ENCODE measurements around the gene SLC16A2.

DNA sequence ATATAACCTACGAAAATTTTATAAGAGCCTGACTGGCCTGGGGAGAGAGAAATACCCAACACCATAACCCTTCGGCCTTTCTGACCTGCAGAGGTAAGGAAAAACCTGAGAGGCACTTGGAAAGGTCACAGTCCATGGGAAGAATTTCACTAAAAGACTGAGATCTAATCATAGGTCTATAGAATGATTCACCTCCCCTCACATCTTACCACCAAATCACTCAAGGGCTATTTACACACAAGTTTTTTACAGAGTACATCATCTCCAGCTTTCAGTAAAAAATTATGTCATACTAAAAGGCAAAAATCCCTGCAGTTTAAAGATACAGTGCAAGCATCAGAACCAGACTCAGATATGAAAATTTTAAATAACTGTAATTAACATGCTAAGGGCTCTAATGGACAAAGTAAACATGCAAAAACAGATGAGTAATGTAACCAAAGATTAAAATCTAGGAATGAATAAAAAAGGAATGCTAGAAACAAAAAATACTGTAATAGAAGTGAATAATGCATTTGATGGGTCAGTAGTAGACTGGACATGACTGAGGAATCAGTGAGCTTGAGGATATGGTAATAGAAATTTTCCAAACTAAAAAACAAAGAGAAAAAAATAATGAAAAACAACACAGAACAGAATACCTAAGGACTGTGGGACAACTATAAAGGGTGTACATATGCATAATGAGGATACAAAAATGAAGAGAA is 32.1 kb upstream of the SLC16A2 start:
- TF ChIP-seq SP1 (CRISPR knock-in tag; conservative IDR thresholded peaks at IDR 0.05) (no peak), ELF4 (CRISPR knock-in tag; IDR thresholded peaks at IDR 0.05; ENCODE audit: low read depth) (no peak), GABPB1 (CRISPR knock-in tag; IDR thresholded peaks at IDR 0.05) (no peak), TEAD1 (CRISPR knock-in tag; IDR thresholded peaks at IDR 0.05) (no peak), FOXK1 (CRISPR knock-in tag; IDR thresholded peaks at IDR 0.05) (no peak)
- TF ChIP-seq, protein P1, sequence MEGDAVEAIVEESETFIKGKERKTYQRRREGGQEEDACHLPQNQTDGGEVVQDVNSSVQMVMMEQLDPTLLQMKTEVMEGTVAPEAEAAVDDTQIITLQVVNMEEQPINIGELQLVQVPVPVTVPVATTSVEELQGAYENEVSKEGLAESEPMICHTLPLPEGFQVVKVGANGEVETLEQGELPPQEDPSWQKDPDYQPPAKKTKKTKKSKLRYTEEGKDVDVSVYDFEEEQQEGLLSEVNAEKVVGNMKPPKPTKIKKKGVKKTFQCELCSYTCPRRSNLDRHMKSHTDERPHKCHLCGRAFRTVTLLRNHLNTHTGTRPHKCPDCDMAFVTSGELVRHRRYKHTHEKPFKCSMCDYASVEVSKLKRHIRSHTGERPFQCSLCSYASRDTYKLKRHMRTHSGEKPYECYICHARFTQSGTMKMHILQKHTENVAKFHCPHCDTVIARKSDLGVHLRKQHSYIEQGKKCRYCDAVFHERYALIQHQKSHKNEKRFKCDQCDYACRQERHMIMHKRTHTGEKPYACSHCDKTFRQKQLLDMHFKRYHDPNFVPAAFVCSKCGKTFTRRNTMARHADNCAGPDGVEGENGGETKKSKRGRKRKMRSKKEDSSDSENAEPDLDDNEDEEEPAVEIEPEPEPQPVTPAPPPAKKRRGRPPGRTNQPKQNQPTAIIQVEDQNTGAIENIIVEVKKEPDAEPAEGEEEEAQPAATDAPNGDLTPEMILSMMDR (IDR thresholded peaks at IDR 0.05): no peak
- TF ChIP-seq, protein P2, sequence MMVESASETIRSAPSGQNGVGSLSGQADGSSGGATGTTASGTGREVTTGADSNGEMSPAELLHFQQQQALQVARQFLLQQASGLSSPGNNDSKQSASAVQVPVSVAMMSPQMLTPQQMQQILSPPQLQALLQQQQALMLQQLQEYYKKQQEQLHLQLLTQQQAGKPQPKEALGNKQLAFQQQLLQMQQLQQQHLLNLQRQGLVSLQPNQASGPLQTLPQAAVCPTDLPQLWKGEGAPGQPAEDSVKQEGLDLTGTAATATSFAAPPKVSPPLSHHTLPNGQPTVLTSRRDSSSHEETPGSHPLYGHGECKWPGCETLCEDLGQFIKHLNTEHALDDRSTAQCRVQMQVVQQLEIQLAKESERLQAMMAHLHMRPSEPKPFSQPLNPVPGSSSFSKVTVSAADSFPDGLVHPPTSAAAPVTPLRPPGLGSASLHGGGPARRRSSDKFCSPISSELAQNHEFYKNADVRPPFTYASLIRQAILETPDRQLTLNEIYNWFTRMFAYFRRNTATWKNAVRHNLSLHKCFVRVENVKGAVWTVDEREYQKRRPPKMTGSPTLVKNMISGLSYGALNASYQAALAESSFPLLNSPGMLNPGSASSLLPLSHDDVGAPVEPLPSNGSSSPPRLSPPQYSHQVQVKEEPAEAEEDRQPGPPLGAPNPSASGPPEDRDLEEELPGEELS (CRISPR knock-in tag; IDR thresholded peaks at IDR 0.05): no peak
- TF ChIP-seq, protein P3, sequence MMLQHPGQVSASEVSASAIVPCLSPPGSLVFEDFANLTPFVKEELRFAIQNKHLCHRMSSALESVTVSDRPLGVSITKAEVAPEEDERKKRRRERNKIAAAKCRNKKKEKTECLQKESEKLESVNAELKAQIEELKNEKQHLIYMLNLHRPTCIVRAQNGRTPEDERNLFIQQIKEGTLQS (CRISPR knock-in tag; conservative IDR thresholded peaks at IDR 0.05): no peak
- TF ChIP-seq, protein P4, sequence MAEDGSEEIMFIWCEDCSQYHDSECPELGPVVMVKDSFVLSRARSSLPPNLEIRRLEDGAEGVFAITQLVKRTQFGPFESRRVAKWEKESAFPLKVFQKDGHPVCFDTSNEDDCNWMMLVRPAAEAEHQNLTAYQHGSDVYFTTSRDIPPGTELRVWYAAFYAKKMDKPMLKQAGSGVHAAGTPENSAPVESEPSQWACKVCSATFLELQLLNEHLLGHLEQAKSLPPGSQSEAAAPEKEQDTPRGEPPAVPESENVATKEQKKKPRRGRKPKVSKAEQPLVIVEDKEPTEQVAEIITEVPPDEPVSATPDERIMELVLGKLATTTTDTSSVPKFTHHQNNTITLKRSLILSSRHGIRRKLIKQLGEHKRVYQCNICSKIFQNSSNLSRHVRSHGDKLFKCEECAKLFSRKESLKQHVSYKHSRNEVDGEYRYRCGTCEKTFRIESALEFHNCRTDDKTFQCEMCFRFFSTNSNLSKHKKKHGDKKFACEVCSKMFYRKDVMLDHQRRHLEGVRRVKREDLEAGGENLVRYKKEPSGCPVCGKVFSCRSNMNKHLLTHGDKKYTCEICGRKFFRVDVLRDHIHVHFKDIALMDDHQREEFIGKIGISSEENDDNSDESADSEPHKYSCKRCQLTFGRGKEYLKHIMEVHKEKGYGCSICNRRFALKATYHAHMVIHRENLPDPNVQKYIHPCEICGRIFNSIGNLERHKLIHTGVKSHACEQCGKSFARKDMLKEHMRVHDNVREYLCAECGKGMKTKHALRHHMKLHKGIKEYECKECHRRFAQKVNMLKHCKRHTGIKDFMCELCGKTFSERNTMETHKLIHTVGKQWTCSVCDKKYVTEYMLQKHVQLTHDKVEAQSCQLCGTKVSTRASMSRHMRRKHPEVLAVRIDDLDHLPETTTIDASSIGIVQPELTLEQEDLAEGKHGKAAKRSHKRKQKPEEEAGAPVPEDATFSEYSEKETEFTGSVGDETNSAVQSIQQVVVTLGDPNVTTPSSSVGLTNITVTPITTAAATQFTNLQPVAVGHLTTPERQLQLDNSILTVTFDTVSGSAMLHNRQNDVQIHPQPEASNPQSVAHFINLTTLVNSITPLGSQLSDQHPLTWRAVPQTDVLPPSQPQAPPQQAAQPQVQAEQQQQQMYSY (CRISPR knock-in tag; IDR thresholded peaks at IDR 0.05): no peak
- TF ChIP-seq, protein P5, sequence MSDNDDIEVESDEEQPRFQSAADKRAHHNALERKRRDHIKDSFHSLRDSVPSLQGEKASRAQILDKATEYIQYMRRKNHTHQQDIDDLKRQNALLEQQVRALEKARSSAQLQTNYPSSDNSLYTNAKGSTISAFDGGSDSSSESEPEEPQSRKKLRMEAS (CRISPR knock-in tag; IDR thresholded peaks at IDR 0.05): no peak
